Purkinje cell (primary cell): ENCODE data around the gene NKX2-2. TPM values are rescaled to one million over a fixed set of nuclear protein-coding genes. Genes with fewer than 3 reads are reported as not detected.

Experiments
- polyA plus RNA-seq: library from polyadenylated mRNA; unstranded; fragments of >200 nt; fragmentation: Nextera tagmentation; gene quantifications from 2 replicates; pipeline ENCODE4 v1.2.1, GENCODE V29; 2014

Gene NKX2-2
- 0.69 and 2.0 TPM in 2 replicates for polyA plus RNA-seq

GRCh38 chr20:21513881-21514540 lies at the start of gene NKX2-2:
Gene NKX2-2, minus strand, starts transcription at chr20:21514064. Its CDS starts 395 bp downstream, at chr20:21513669.

Other genes starting within 250 kb of the NKX2-2 start
- gene XRN2, start 210.7 kb downstream of the NKX2-2 start, polyA plus RNA-seq: 12.2 and 13.4 TPM in 2 replicates
- not detected in 2 replicates for gene NKX2-4, start 116.5 kb downstream of the NKX2-2 start, polyA plus RNA-seq
- gene PAX1, start 191.6 kb upstream of the NKX2-2 start, polyA plus RNA-seq: not detected in 2 replicates